Activated CD8-positive, alpha-beta memory T cell treated with anti-CD3 and anti-CD28 coated beads, Interleukin-2, amount 50 U/mL, for 1 hour (primary cell): ENCODE measurements around the gene TTYH2.
"Not testable (repeated sequence)": the region's sequence is repeated elsewhere in the genome, so short reads cannot be mapped to it uniquely, and the experiment has no call there.

Source experiments
- DNase-seq: peaks from one replicate; pipeline ENCODE4 v3.0.0-alpha.2; 2020; ENCODE audit errors: extremely low read depth

The TTYH2 gene

DNA sequence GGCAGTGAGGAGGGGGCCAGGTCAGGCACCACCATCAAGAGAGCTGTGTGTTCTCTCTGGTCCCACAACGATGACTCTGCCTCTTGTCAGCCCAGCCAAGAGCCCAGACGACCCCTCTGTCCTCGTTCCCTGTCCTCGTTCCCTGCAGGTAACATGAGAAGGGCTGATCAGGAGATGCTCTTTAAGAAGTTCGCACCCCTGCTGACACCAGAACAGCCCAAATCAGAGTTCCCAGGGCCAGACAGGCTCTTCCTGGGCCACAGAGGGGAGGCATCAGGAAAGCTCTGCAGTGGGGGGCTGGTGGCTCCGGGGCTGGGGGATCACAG lies 47.1 kb downstream of the TTYH2 start:
- DNase-seq, result no peak

- DNase-seq, result no peak
Observed at GRCh38 chr17:74262601-74263000, 49.2 kb downstream of the TTYH2 start.

DNA sequence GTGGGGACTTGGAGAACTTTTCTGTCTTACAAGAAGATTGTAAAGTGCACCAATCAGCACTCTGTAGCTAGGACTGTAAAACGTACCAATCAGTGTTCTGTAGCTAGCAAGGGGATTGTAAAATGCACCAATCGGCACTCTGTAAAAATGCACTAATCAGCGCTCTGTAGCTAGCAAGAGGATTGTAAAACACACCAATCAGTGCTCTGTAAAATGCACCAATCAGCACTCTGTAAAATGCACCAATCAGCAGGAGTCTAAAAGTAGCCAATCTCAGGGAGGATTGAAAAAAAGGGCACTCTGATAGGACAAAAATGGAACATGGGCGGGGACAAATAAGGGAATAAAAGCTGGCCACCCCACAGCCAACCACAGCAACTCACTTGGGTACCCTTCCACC lies 53.7 kb downstream of the TTYH2 start:
- DNase-seq, result not testable (repeated sequence)

DNA sequence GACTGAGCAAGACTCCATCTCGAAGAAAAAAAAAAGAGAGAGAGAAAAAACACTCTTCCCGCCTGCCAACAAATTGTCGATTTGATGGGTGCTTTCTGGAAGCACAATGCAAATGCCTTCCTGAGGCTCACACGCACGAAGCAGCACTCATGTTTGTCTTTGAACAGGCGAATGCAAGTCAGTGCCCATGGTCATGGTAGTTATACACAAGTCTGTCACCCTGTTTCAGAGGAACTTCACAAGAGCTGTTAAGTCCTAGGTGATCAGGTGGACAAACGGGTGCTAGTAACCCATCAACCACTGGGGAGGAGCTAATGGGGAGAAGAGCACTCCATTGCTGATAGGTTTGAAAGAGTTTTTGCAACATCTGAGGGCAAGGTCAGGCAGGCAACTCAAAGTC lies 54.2 kb downstream of the TTYH2 start:
- DNase-seq, result no peak

DNA sequence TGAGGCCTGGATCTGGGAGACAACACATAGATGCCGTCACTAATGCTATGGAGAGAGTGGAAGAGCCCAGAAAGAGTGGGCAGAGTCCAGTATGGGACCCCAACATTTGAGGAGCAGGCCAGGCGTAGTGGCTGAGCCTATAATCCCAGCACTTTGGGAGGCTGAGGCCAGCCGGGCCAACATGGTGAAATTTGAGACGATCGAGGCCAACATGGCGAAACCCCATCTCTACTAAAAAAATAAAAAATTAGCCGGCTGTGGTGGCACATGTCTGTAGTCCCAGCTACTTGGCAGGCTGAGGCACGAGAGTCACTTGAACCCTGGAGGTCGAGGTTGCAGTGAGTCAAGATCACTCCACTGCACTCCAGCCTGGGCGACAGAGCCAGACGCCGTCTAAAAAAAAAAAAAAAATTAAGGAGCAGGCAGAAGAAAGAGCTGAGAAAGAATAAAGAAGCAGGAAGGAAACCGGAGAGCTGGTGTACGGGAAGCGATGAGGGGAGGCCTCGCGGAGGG lies 54.7 kb downstream of the TTYH2 start:
- no peak for DNase-seq

GRCh38 chr17:74268558-74268957 lies 55.2 kb downstream of the TTYH2 start:
- DNase-seq, result no peak

DNA sequence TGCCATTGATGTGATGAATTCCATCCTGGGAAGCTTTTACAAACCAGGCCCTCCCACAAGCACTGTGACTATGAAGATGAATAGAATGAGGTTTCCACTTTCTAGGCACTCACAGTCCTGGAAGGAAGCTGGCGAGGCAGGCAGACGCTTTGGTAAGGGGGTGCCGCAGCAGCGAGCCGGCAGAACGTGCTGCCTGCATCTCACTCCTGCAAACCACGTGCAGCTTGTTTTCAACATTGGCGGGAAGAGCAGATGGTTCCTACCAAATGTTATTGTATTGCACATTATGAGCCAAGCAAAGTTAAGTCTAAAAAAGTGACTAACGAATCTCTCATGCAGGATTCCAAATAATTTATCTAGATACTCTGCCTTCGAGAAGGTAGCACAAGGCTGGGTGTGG lies 57.0 kb downstream of the TTYH2 start:
- no peak for DNase-seq

DNA sequence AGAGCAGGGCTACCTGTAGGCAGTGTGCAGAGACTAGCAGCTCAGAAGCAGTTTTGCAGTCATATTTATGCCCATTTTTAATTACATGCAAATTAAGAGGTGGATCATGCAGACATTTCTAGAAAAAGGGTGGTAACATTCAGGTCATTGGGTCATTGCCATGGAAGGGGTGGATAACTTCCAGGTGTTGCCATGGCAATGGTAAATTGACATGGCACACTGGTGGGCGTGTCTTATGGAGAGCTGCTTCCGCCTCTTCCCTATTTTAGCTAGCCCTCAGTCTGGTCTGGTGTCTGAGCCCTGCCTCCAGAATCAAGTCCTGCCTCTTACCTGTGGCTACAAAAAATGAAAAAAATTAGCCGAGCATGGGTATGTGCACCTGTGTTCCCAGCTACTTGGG lies 57.9 kb downstream of the TTYH2 start:
- no peak for DNase-seq

GRCh38 chr17:74271901-74272561 lies 58.7 kb downstream of the TTYH2 start:
- DNase-seq, result no peak

DNA sequence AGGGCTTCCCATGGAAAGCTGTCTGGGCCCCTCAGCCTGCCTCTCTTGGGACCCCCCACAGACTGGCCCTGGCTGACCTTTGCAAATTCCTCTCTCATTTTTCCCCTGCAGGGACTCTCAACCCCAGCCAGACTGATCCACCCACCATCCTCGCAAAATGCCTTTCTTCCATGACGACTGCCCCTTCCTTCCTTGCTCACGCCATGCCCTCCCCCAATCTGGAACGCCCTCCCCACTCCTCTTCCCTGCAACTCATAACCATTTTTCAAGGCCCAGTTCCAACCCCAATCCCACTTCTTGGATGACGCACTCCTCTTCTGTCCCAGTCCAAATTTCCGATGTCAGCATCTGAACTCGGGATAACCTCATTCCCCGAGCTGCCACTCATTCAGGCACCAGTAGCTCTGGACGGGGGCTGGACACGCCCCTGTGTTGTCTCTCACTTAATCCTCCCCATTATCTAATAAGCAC lies 59.4 kb downstream of the TTYH2 start:
- no peak for DNase-seq

GRCh38 chr17:74274060-74274708 lies 60.8 kb downstream of the TTYH2 start, which contains the start of gene DNAI2:
Gene DNAI2 (plus strand): TSS chr17:74274234. CDS start chr17:74281818, 7,584 bp downstream.
- DNase-seq, result no peak

GRCh38 chr17:74274709-74275340 lies 61.5 kb downstream of the TTYH2 start:
- DNase-seq, result no peak

- DNase-seq, result no peak
Observed at GRCh38 chr17:74276051-74276476, 62.7 kb downstream of the TTYH2 start.

GRCh38 chr17:74276541-74277009 lies 63.2 kb downstream of the TTYH2 start:
- DNase-seq, result no peak

DNA sequence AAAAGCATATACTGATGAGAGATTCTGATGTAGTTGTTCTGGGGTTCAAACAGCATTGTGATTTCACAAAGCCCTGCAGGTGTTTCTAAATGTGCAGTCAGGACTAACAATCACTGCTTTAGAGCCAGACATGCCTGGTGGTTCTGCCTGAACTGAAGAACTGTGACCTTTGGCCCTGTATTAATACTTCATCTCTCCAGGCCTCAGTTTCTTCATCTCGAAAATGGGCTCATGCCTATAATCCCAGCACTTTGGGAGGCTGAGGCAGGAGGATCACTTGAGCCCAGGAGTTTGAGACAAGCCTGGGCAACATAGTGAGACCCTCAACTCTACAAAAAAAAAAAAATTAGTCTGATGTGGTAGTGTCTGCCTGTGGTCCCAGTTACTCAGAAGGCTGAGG lies 64.6 kb downstream of the TTYH2 start:
- DNase-seq, result no peak

GRCh38 chr17:74279617-74280016 lies 66.2 kb downstream of the TTYH2 start:
- not testable (repeated sequence) for DNase-seq

DNA sequence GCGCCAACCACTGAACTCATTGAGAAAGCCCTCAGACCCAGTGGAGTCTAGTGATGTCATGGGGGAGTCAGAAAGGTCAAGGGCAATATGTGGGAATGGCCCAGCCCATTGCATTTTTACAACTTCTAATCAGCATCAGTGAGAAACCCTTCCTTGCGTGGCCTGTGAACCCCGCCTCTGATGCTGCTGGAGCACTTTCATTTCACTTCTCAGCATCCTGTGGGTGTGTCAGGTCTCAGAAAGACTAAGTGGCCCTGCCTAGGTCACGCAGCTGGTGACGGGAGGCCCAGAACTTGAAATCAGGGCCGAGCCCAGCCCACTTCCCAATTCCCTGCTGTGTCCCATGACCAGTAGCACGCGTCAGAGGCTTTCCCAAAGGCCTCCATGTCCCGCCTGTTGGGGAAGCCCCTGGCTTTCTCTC lies 66.7 kb downstream of the TTYH2 start:
- no peak for DNase-seq

GRCh38 chr17:74281799-74282198 lies 68.4 kb downstream of the TTYH2 start:
- DNase-seq, result no peak

- DNase-seq, result not testable (repeated sequence)
Observed at GRCh38 chr17:74282274-74282586, 68.9 kb downstream of the TTYH2 start.

DNA sequence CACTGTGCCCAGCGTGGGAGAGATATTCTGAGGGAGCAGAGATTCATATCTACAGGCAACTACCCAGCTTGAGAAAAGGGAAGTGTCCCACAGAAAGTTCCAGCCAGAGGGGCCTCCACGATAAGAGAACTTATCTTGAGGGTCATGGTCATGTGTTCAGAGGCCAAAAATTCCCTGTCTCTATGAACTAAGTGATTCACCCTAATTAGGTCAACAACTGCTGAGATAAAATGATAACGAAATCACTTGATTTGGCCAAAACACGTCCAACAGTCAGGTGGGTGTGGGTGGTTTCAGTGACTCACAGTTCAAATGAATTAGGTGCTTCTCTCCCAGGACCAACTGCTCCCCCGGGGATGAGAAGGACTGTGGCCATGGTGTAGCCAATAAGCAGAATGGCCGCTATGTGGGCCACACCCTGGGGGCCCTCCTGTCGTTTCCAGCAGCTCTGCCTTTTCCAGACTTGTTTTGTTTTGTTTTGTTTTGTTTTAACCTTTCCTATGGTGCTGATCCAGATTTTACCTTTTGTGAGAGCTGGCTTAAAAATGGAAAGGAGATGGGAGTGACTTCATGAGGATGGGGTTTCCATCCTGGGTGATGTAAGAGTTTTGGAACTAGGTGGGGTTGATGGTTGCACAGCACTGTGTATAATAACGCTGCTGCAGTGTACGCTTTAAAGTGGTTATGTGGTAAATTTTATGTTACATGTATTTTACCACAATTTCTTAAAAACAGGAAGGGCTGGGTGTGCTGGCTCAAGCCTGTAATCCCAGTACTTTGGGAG lies 69.4 kb downstream of the TTYH2 start:
- DNase-seq, result no peak

- no peak for DNase-seq
Observed at GRCh38 chr17:74283371-74283673, 70.0 kb downstream of the TTYH2 start.

- DNase-seq, result no peak
Observed at GRCh38 chr17:74287031-74287602, 73.7 kb downstream of the TTYH2 start.
